T-helper 1 cell treated with Interleukin-12 subunit alpha and Interleukin-12 subunit beta and Interleukin-4 antibody, amounts not matched to agents 30 ng/mL and 1 ng/mL, for 36 hours (primary cell): ENCODE results near the gene GNAL. TPM values are rescaled to one million over a fixed set of nuclear protein-coding genes. Genes with fewer than 3 reads are reported as not detected.

Experiments
- intact Hi-C: fragments of 100-400 bp; cut with micrococcal nuclease; formaldehyde crosslinking; loops from one replicate; pipeline ENCODE4 v1.15.1; 2024
- total RNA-seq: library from RNA; stranded (reverse); gene quantifications from 2 replicates; pipeline ENCODE4 v1.2.3, GENCODE V29; 2022

Gene GNAL
- total RNA-seq, 1 donor from 2014 or later: 2.6 TPM

- intact Hi-C loops: no loop called here
These were observed 30.6 kb downstream of the GNAL start for GRCh38 chr18:11719621-11720020.

- intact Hi-C loops: no loop called here
These were observed 32.7 kb downstream of the GNAL start for GRCh38 chr18:11721720-11722119.

GRCh38 chr18:11724781-11725180 is 35.7 kb downstream of the GNAL start:
- intact Hi-C loops: no loop called here

GRCh38 chr18:11726556-11726955 is 37.5 kb downstream of the GNAL start:
- intact Hi-C loops: no loop called here

GRCh38 chr18:11728249-11728648 is 39.2 kb downstream of the GNAL start:
- intact Hi-C loops: no loop called here

GRCh38 chr18:11729556-11729955 is 40.5 kb downstream of the GNAL start:
- intact Hi-C loops: no loop called here

- intact Hi-C loops: loop anchor here (1.0 to 5.0 kb wide), 6 partner anchors 119 to 306 kb away; partner anchors contain the start of genes CHMP1B and IMPA2
These were observed 44.0 kb downstream of the GNAL start for GRCh38 chr18:11733031-11733430.

- intact Hi-C loops: no loop called here
These were observed 47.6 kb downstream of the GNAL start for GRCh38 chr18:11736656-11737055.

GRCh38 chr18:11739893-11740292 is 50.8 kb downstream of the GNAL start:
- intact Hi-C loops: no loop called here

- intact Hi-C loops: no loop called here
These were observed 51.4 kb downstream of the GNAL start for GRCh38 chr18:11740461-11740860.

GRCh38 chr18:11741505-11742145 is 52.6 kb downstream of the GNAL start:
- intact Hi-C loops: no loop called here

GRCh38 chr18:11745521-11745920 is 56.5 kb downstream of the GNAL start:
- intact Hi-C loops: no loop called here

- intact Hi-C loops: no loop called here
These were observed 58.2 kb downstream of the GNAL start for GRCh38 chr18:11747286-11747685.

- intact Hi-C loops: no loop called here
These were observed 58.7 kb downstream of the GNAL start for GRCh38 chr18:11747731-11748130.

- intact Hi-C loops: no loop called here
These were observed 60.2 kb downstream of the GNAL start for GRCh38 chr18:11749305-11749704.

GRCh38 chr18:11750171-11750570 is 61.1 kb downstream of the GNAL start:
- intact Hi-C loops: no loop called here

- intact Hi-C loops: no loop called here
These were observed 61.7 kb downstream of the GNAL start for GRCh38 chr18:11750581-11751310.

- intact Hi-C loops: no loop called here
These were observed 62.5 kb downstream of the GNAL start for GRCh38 chr18:11751341-11752115.

- intact Hi-C loops: no loop called here
These were observed 63.2 kb downstream of the GNAL start for GRCh38 chr18:11752116-11752911.

GRCh38 chr18:11754979-11755378 is 65.9 kb downstream of the GNAL start:
- intact Hi-C loops: no loop called here

- intact Hi-C loops: no loop called here
These were observed 68.1 kb downstream of the GNAL start for GRCh38 chr18:11757084-11757590.
